IMR-90 (cell line): ENCODE measurements around the gene PYCR2. TPM values are rescaled to one million over a fixed set of nuclear protein-coding genes. Genes with fewer than 3 reads are reported as not detected.

ENCODE experiments used
- ATAC-seq: fragments of 200-7000 bp; cut with Tn5 transposase; 2 replicates; pipeline ENCODE4 v1.9.1; 2020; ENCODE audit warnings: low read depth, mild to moderate bottlenecking, moderate library complexity
- BruUV-seq: library from RNA; stranded (reverse); fragments of 400-500 nt; replicated peaks from 2 replicates; lab custom pipeline; 2021; lab: Mats Ljungman, UMichigan
- CTCF ChIA-PET: fragments of 300-600 bp; formaldehyde crosslinking; extraction: SDS; loops from one replicate; lab custom pipeline; 2021; ENCODE audit warnings: antibody characterized with exemption; lab: Yijun Ruan, JAX
- POLR2A ChIA-PET: fragments of 300-600 bp; sonication (Branson Sonifier 250); formaldehyde crosslinking; loops from one replicate; lab custom pipeline; 2022; ENCODE audit warnings: antibody characterized with exemption; ENCODE audit not compliant: unreplicated experiment; lab: Charles Lee
- DNase-seq: peaks from one replicate; pipeline ENCODE4 v3.0.0; 2013
- H2AFZ ChIP-seq: replicated peaks from 2 replicates; pipeline ENCODE3; 2013; ENCODE audit warnings: low read length, mild to moderate bottlenecking; ENCODE audit not compliant: poor library complexity
- H2AK5ac ChIP-seq: 2 replicates; pipeline ENCODE4 v1.6.1; 2013; ENCODE audit warnings: low read depth, low read length, inconsistent platforms
- H2AK9ac ChIP-seq: replicated peaks from 2 replicates; pipeline ENCODE3; 2013; ENCODE audit warnings: mild to moderate bottlenecking, low read depth, low read length, moderate library complexity; ENCODE audit not compliant: poor library complexity
- H2BK120ac ChIP-seq: 2 replicates; pipeline ENCODE4 v1.6.1; 2013; ENCODE audit warnings: low read depth, low read length, inconsistent platforms
- H2BK15ac ChIP-seq: 3 replicates; pipeline ENCODE4 v1.6.1; 2013; ENCODE audit warnings: low read depth, low read length, inconsistent platforms
- H2BK20ac ChIP-seq: 2 replicates; pipeline ENCODE4 v1.6.1; 2013; ENCODE audit warnings: low read depth, mild to moderate bottlenecking, inconsistent platforms, low read length, moderate library complexity
- H2BK5ac ChIP-seq: 2 replicates; pipeline ENCODE4 v1.6.1; 2013; ENCODE audit warnings: mild to moderate bottlenecking, low read depth, low read length, inconsistent platforms; ENCODE audit not compliant: poor library complexity, severe bottlenecking
- H3K14ac ChIP-seq: replicated peaks from 2 replicates; pipeline ENCODE4 v1.6.1; 2013; ENCODE audit warnings: low read depth, low read length, inconsistent platforms
- H3K18ac ChIP-seq: 2 replicates; pipeline ENCODE4 v1.6.1; 2013; ENCODE audit warnings: low read depth, low read length, control low read depth
- H3K23ac ChIP-seq: 2 replicates; pipeline ENCODE4 v1.6.1; 2013; ENCODE audit warnings: low read depth, low read length, inconsistent platforms
- H3K27ac ChIP-seq: 2 replicates; pipeline ENCODE4 v1.5.1; 2013; ENCODE audit warnings: mild to moderate bottlenecking, control low read depth, low read length; ENCODE audit not compliant: insufficient read depth
- H3K27me3 ChIP-seq: 2 replicates; pipeline ENCODE4 v1.6.1; 2013; ENCODE audit warnings: low read length; ENCODE audit not compliant: control insufficient read depth, insufficient read depth
- H3K36me3 ChIP-seq: 2 replicates; pipeline ENCODE4 v1.6.1; 2013; ENCODE audit warnings: low read length, mixed read lengths; ENCODE audit not compliant: control insufficient read depth, insufficient read depth
- H3K4ac ChIP-seq: 2 replicates; pipeline ENCODE4 v1.6.1; 2013; ENCODE audit warnings: low read depth, low read length, inconsistent platforms
- H3K4me1 ChIP-seq: 2 replicates; pipeline ENCODE4 v1.6.1; 2013; ENCODE audit warnings: low read length, mixed read lengths; ENCODE audit not compliant: control insufficient read depth, insufficient read depth
- H3K4me2 ChIP-seq: 2 replicates; pipeline ENCODE4 v1.6.1; 2013; ENCODE audit warnings: low read depth, mild to moderate bottlenecking, control low read depth, low read length, moderate library complexity
- H3K4me3 ChIP-seq: 2 replicates; pipeline ENCODE4 v1.5.1; 2013; ENCODE audit warnings: low read depth, mild to moderate bottlenecking, control low read depth, low read length, moderate library complexity; ENCODE audit not compliant: insufficient read depth
- H3K56ac ChIP-seq: 2 replicates; pipeline ENCODE4 v1.6.1; 2013; ENCODE audit warnings: low read length, inconsistent platforms; ENCODE audit not compliant: insufficient read depth; ENCODE audit errors: extremely low read depth
- H3K79me1 ChIP-seq, 2 experiments: 2 replicates each; pipeline ENCODE4 v1.6.1; 2013; ENCODE audit warnings: low read length in 2 of 2, inconsistent platforms in 1 of 2, low read depth in 1 of 2
- H3K9ac ChIP-seq: 2 replicates; pipeline ENCODE4 v1.6.1; 2013; ENCODE audit warnings: low read depth, low read length, control low read depth
- H3K9me1 ChIP-seq: 2 replicates; pipeline ENCODE4 v1.6.1; 2013; ENCODE audit warnings: low read length, inconsistent platforms; ENCODE audit not compliant: insufficient read depth
- H3K9me3 ChIP-seq: 2 replicates; pipeline ENCODE4 v1.6.1; 2013; ENCODE audit warnings: low read length; ENCODE audit not compliant: control insufficient read depth, insufficient read depth
- H4K20me1 ChIP-seq: 2 replicates; pipeline ENCODE4 v1.6.1; 2013; ENCODE audit warnings: low read length, inconsistent platforms; ENCODE audit not compliant: insufficient read depth
- H4K5ac ChIP-seq: 2 replicates; pipeline ENCODE4 v1.6.1; 2013; ENCODE audit warnings: mild to moderate bottlenecking, low read depth, low read length, control low read depth
- H4K8ac ChIP-seq, 2 experiments: 2 replicates each; pipeline ENCODE4 v1.6.1; 2013; ENCODE audit warnings: low read depth in 2 of 2, low read length in 2 of 2, control low read depth in 1 of 2, inconsistent platforms in 1 of 2
- H4K91ac ChIP-seq: 2 replicates; pipeline ENCODE4 v1.6.1; 2013; ENCODE audit warnings: low read depth, low read length, inconsistent platforms; ENCODE audit not compliant: insufficient read depth
- CHD1 ChIP-seq: IDR thresholded peaks from 2 replicates; pipeline ENCODE4 v1.6.1; 2012; ENCODE audit warnings: low read depth, low read length, improper control_type of control experiment
- FOS ChIP-seq: fragments of 150-350 bp; IDR thresholded peaks from 2 replicates; pipeline ENCODE4 v1.6.1; 2016; ENCODE audit warnings: low read depth, low read length
- MAZ ChIP-seq: IDR thresholded peaks from 2 replicates; pipeline ENCODE4 v1.6.1; 2012; ENCODE audit warnings: low read depth, mild to moderate bottlenecking, low read length, improper control_type of control experiment, moderate library complexity, borderline replicate concordance
- MXI1 ChIP-seq: IDR thresholded peaks from 2 replicates; pipeline ENCODE4 v1.6.1; 2012; ENCODE audit warnings: low read depth, mild to moderate bottlenecking, low read length, moderate library complexity, borderline replicate concordance
- NFE2L2 ChIP-seq: fragments of 150-350 bp; IDR thresholded peaks from 2 replicates; pipeline ENCODE4 v1.6.1; 2016; ENCODE audit warnings: low read depth, mild to moderate bottlenecking, low read length
- RAD21 ChIP-seq: IDR thresholded peaks from 2 replicates; pipeline ENCODE4 v1.6.1; 2012; ENCODE audit warnings: low read length, improper control_type of control experiment
- WGBS, 2 experiments: methylation state at CpG; one replicate each; pipeline versions ENCODE4 v1.1.5 to v1.1.7; 2013; ENCODE audit warnings: missing lambda C conversion rate in 2 of 2; ENCODE audit not compliant: insufficient read length in 1 of 2; ENCODE audit errors: extremely low coverage in 2 of 2; 5-methylcytosine and 5-hydroxymethylcytosine counted together
- dilution Hi-C: fragments of 300-500 bp; cut with HindIII; formaldehyde crosslinking; loops from one replicate; pipeline ENCODE4 v1.14.3; 2018; ENCODE audit warnings: low sequenced_read_pairs; ENCODE audit not compliant: unreplicated experiment
- in situ Hi-C: fragments of 300-500 bp; cut with MboI; formaldehyde crosslinking; loops from 3 replicates; pipeline ENCODE4 v1.14.3; 2019; ENCODE audit warnings: low sequenced_read_pairs, inconsistent platforms, mixed read lengths
- intact Hi-C: fragments of 100-400 bp; cut with micrococcal nuclease; formaldehyde crosslinking; loops from 2 replicates; pipeline ENCODE4 v1.10.0; 2022
- polyA plus RNA-seq, 3 experiments: library from polyadenylated mRNA; depleted of rRNA; stranded (reverse); fragments of >200 nt; gene quantifications; 2 replicates each; pipeline ENCODE4 v1.2.3, GENCODE V29; 2012; ENCODE audit warnings: low replicate concordance in 1 of 3
- total RNA-seq: library from RNA; depleted of rRNA; stranded (reverse); fragments of >200 nt; gene quantifications from 2 replicates; pipeline ENCODE4 v1.2.3, GENCODE V29; 2012
- TF ChIP-seq, protein P1 (sequence below): fragments of 150-350 bp; IDR thresholded peaks from 2 replicates; pipeline ENCODE4 v1.6.1; 2016; ENCODE audit warnings: low read depth, mild to moderate bottlenecking, low read length, moderate library complexity, borderline replicate concordance

Gene PYCR2
- total and polyA plus RNA-seq, 2 of the 4 experiments (the other 2 are of a cell fraction) = 34.4 to 68.1 TPM

GRCh38 chr1:225882694-225883615 lies 41.1 kb downstream of the PYCR2 start:
- H3K4me2 ChIP-seq = peak overlapping the region; percentile 48
- 13% methylated on average over 32 of the region's 63 CpGs; no CpG with 5 or more reads in 1 of the 2 experiments for WGBS, 2 experiments
- H3K36me3 ChIP-seq = no peaks in the 10 kb centered on the region; the same call in 1 of the 2 replicates
- no peak overlapping the region for H2BK15ac ChIP-seq
- H4K91ac ChIP-seq = peak overlapping the region; percentile 75; the same call in 1 of the 2 replicates
- H3K14ac ChIP-seq = 0 out of 2 replicates have a peak overlapping the region, but pooled peaks have one; percentile 68
- peak overlapping the region; percentile 98 for H2AK9ac ChIP-seq
- dilution Hi-C loops (no loop called here), intact Hi-C loops (no loop called here), in situ Hi-C loops (no loop called here)
- peak overlapping the region; percentile 37 for H2BK5ac ChIP-seq
- H2AFZ ChIP-seq = peak overlapping the region; percentile 99
- DNase-seq = peak; percentile 23
- H3K27ac ChIP-seq = peak overlapping the region; percentile 64
- no TSS peak for BruUV-seq
- peak overlapping the region; percentile 67 for H4K5ac ChIP-seq
- ChIA-PET CTCF (interaction anchor here (0.6 to 1.1 kb wide), 3 partner anchors 92 to 408 kb away, joined by 3 to 5 read pairs (median 3); no protein-coding TSS in a partner anchor), POLR2A (no interaction called here)
- H3K18ac ChIP-seq = peak overlapping the region; percentile 37; the same call in 1 of the 2 replicates
- peak overlapping the region; percentile 81; the same call in 1 of the 2 replicates for H3K56ac ChIP-seq
- ATAC-seq = peak; percentile 48
- peaks cover 17 to 49% of the 10 kb centered on the region in 2 experiments for H3K79me1 ChIP-seq
- H4K20me1 ChIP-seq = peaks cover 28% of the 10 kb centered on the region
- peak overlapping the region; percentile 82 to 88; a peak in 3 of 4 replicates for H4K8ac ChIP-seq
- TF ChIP-seq, protein P1, sequence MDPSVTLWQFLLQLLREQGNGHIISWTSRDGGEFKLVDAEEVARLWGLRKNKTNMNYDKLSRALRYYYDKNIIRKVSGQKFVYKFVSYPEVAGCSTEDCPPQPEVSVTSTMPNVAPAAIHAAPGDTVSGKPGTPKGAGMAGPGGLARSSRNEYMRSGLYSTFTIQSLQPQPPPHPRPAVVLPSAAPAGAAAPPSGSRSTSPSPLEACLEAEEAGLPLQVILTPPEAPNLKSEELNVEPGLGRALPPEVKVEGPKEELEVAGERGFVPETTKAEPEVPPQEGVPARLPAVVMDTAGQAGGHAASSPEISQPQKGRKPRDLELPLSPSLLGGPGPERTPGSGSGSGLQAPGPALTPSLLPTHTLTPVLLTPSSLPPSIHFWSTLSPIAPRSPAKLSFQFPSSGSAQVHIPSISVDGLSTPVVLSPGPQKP = no peak
- TF ChIP-seq CHD1 (no peak), FOS (no peak), MAZ (no peak), NFE2L2 (no peak), MXI1 (no peak), RAD21 (no peak)
- H3K9ac ChIP-seq = peak overlapping the region; percentile 77
- no peak overlapping the region for H2BK20ac ChIP-seq
- H2AK5ac ChIP-seq = no peak overlapping the region
- peak overlapping the region; percentile 82 for H3K4ac ChIP-seq
- H3K4me3 ChIP-seq = peak overlapping the region; percentile 94
- peak overlapping the region; percentile 26; the same call in 1 of the 2 replicates for H2BK120ac ChIP-seq
- H3K9me1 ChIP-seq = peaks cover 11% of the 10 kb centered on the region
- H3K27me3 ChIP-seq = no peaks in the 10 kb centered on the region
- no peaks in the 10 kb centered on the region for H3K9me3 ChIP-seq
- peaks cover 12% of the 10 kb centered on the region; the same call in 1 of the 2 replicates for H3K4me1 ChIP-seq
- peak overlapping the region; percentile 77 for H3K23ac ChIP-seq
